ENCODE measurements around the gene CCDC102A.

DNA sequence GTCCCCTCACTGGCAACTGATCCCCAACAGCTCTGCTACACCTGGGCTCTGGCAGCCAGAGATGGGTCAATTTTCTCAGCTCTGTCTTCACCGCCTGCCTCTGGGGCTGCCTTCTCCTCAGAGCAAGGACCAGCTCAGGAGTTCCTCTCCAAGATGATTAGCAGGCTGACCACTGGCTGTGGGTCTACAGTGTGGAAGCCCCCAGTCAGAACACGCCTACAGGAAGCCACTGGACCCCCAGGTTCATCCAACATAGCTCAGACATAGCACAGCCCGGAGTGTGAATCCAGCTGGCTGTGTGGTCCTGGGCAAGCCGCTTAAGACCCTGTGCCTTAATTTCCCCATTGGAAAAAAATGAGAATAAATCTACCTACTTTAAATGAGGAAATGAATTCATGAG lies 55.0 kb downstream of the CCDC102A start:
- TF ChIP-seq POLR2A (IDR thresholded peaks at IDR 0.05; ENCODE audit: low read length) (no peak), GATA3 (IDR thresholded peaks at IDR 0.05; ENCODE audit: borderline replicate concordance) (no peak), RAD21 (conservative IDR thresholded peaks at IDR 0.05 in 1 of 2, IDR thresholded peaks at IDR 0.05 in 1 of 2) (no peak), CTCF (IDR thresholded peaks at IDR 0.05) (no peak), RFX5 (IDR thresholded peaks at IDR 0.05) (no peak), ZSCAN20 (CRISPR knock-in tag; IDR thresholded peaks at IDR 0.05) (no peak), ZC3H11A (IDR thresholded peaks at IDR 0.05) (no peak), ZFP36 (IDR thresholded peaks at IDR 0.05; ENCODE audit: borderline replicate concordance, partially characterized antibody) (no peak), MAFK (IDR thresholded peaks at IDR 0.05; ENCODE audit: partially characterized antibody) (no peak), TP53 (CRISPR knock-in tag; IDR thresholded peaks at IDR 0.05) (no peak), PBX3 (IDR thresholded peaks at IDR 0.05) (no peak)

All from A549 (cell line).